GM12875 (cell line): Measurements from ENCODE around the gene SLC25A42.

Source experiments
- H3K4me3 ChIP-seq: one replicate; pipeline ENCODE4 v1.5.1; 2011; ENCODE audit warnings: low read depth, low read length, control low read depth
- TF ChIP-seq, protein P1 (sequence below): IDR thresholded peaks from 2 replicates; pipeline ENCODE4 v1.5.1; 2011; ENCODE audit warnings: low read depth, mild to moderate bottlenecking, control low read depth, inconsistent platforms, low read length, moderate library complexity, borderline replicate concordance; ENCODE audit not compliant: insufficient read depth

The SLC25A42 gene

DNA sequence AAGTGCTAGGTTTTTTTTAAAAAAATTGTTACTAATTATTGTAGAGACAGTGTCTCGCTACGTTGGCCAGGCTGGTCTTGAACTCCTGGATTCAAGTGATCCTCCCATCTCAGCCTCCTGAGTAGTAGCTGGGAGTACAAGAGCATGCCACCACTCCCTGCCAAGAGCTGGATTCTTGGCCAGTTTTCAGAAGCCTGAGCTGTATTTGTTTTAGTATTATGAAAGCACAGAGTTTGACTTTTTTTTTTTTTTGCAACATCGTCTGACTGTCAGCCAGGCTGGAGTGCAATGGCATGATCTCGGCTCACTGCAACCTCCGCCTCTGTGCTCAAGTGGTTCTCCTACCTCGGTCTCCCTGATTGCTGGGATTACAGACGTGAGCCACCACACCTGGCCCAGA is 23.4 kb upstream of the SLC25A42 start:
- no peak overlapping the region for H3K4me3 ChIP-seq
- TF ChIP-seq, protein P1, sequence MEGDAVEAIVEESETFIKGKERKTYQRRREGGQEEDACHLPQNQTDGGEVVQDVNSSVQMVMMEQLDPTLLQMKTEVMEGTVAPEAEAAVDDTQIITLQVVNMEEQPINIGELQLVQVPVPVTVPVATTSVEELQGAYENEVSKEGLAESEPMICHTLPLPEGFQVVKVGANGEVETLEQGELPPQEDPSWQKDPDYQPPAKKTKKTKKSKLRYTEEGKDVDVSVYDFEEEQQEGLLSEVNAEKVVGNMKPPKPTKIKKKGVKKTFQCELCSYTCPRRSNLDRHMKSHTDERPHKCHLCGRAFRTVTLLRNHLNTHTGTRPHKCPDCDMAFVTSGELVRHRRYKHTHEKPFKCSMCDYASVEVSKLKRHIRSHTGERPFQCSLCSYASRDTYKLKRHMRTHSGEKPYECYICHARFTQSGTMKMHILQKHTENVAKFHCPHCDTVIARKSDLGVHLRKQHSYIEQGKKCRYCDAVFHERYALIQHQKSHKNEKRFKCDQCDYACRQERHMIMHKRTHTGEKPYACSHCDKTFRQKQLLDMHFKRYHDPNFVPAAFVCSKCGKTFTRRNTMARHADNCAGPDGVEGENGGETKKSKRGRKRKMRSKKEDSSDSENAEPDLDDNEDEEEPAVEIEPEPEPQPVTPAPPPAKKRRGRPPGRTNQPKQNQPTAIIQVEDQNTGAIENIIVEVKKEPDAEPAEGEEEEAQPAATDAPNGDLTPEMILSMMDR: no peak

DNA sequence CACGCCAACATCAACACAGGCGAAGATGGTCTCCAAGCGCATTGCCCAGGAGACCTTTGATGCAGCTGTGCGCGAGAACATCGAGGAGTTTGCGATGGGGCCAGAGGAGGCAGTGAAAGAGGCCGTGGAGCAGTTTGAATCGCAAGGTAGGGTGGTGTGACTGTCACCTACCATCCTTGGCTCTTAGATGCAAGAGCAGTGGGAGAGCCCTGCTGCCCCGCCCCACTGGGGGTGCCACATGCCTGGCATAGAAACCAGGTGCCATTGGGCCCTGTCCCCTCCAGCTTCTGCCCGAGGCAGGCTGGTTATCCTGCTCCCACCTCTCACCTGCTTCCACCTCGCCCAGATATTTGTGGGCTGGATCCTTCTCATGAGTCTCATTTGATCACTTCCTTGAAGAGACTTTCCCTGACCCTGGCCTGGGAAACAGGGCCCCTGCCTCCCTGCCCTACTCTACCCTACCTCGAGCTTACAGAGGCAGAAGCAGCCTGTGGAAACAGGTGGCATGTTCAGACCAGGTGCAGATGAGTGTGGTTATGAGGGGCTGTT is 21.0 kb upstream of the SLC25A42 start:
- H3K4me3 ChIP-seq: no peak overlapping the region
- TF ChIP-seq, protein P1: no peak

DNA sequence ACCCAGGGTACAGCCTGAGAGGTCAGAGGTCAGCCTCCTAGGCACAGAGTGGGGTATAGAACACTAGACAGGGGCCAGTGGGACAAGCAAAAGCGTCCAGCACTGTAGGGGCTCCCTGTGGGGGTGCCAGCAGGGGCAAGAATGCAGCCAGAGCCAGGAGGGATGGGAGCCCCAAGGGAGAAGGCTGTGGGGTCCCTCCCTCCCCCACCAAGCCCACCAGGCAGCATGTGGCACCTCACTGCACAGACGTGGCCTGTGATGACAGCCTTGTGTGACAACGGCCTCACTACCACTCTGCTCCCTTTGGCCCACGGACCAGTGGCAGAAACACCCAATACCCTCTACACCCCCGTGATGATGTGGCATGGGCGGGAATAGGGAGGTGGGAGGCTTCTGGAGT is 20.3 kb upstream of the SLC25A42 start:
- TF ChIP-seq, protein P1: no peak

DNA sequence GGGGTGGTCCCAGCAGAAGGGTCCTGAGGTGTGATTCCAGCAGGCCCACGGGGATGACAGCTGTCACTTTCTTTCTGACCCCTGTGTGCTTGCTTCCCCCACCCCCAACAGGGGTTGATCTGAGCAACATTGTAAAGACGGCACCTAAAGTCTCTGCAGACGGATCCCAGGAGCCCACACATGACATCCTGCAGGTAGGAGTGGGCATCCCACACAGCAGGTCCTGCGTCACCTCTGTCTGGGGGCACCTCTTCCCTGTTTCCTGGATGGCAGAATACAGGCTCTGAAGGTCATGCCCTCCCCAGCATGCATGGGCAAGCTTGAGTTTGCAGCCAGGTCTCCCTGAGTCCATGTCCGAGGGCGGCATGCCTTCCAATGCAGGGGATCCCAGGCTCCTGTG is 19.9 kb upstream of the SLC25A42 start:
- no peak overlapping the region for H3K4me3 ChIP-seq
- TF ChIP-seq, protein P1: no peak

More for the DNA sequence above, 20.3 kb upstream of the SLC25A42 start:
- no peak overlapping the region for H3K4me3 ChIP-seq

DNA sequence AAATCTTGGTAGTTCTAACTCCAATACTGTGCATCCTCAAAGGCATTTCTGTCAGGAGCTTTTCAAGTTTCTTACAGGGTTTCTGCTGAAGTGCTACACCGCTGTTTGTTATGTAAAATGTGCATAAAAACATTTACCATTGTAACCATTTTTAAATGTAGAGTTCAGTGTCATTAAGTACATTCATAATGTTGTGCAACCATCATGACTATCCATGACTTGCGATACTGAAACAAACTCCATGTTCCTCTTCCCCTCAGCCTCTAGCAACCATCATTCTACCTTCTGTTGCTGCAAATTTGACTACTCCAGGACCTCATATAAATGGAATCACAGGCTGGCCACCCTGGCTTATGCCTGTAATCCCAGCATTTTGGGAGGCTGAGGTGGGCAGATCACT is 14.4 kb upstream of the SLC25A42 start:
- H3K4me3 ChIP-seq: no peak overlapping the region
- TF ChIP-seq, protein P1: no peak

DNA sequence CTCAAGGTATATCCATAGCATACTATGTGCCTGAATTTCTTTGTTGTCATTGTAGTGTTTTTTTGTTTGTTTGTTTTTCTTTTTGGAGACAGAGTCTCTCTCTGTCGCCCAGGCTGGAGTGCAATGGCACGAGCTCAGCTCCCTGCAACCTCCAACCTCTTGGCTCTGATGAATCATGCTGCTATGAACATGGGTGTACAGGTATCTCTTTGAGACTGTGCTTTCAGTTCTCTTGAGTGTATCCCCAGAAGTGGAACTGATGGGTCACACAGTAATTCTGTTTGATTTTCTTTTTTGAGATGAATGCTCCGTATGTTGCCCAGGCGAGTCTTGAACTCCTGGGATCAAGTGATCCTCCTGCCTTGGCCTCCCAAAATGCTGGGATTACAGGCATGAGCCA is 13.7 kb upstream of the SLC25A42 start:
- H3K4me3 ChIP-seq: no peak overlapping the region
- TF ChIP-seq, protein P1: no peak

DNA sequence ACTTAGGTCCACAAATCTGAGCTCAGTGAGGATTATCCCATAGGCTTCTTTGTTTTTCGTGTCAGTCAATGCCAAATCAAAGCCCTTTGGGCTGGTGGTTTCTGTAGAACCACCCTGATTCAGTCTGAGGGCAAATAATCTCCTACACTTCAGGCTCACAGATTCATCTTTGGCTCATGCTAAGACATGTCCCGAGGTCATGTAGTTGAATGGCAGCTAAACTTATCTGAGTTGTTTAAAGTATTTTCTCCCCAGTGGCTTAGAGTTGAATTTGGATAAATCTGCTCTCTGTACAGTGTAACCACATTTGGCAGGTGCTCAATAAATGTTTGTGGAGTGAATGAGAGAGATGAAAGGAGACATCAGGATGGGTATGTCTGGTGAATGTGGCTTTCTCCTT is 13.1 kb upstream of the SLC25A42 start:
- no peak overlapping the region for H3K4me3 ChIP-seq
- TF ChIP-seq, protein P1: no peak
